HepG2 (cell line): ENCODE data around the gene DYRK1B. TPM values are rescaled to one million over a fixed set of nuclear protein-coding genes. Genes with fewer than 3 reads are reported as not detected.

ENCODE experiments used
- ATAC-seq: fragments of 200-7000 bp; cut with Tn5 transposase; 3 replicates; pipeline ENCODE4 v1.9.1; 2020; ENCODE audit warnings: mild to moderate bottlenecking, moderate library complexity
- BruUV-seq: library from RNA; stranded (reverse); fragments of 400-500 nt; replicated peaks from 2 replicates; lab custom pipeline; 2021; lab: Mats Ljungman, UMichigan
- CTCF ChIA-PET: fragments of 300-600 bp; formaldehyde crosslinking; extraction: SDS; loops from one replicate; lab custom pipeline; 2021; ENCODE audit warnings: low total read pairs, inconsistent platforms, low intra/inter-chr PET ratio; lab: Yijun Ruan, JAX
- POLR2A ChIA-PET: fragments of 350-600 bp; sonication (Branson Sonifier 250); formaldehyde crosslinking; loops from one replicate; lab custom pipeline; 2020; ENCODE audit warnings: antibody characterized with exemption, inconsistent platforms; lab: Yijun Ruan, JAX
- DNase-seq: peaks from one replicate; pipeline ENCODE4 v3.0.0-alpha.2; 2015; ENCODE audit warnings: low spot score
- FAIRE-seq: peaks from 3 replicates; lab custom pipeline; 2011; peaks lifted over from hg19 to GRCh38; lab: Jason Lieb, UNC
- H2AFZ ChIP-seq: one replicate; pipeline ENCODE4 v1.6.1; 2011; ENCODE audit warnings: low read length, inconsistent platforms
- H3K27ac ChIP-seq: fragments of 300-600 bp; 3 replicates; pipeline ENCODE4 v1.8.0; 2011; ENCODE audit warnings: mixed run types, mild to moderate bottlenecking, mixed read lengths, low read length, inconsistent platforms; ENCODE audit not compliant: insufficient read depth; ENCODE audit errors: extremely low read length
- H3K27me3 ChIP-seq, 2 experiments: fragments of 200-600 bp in 1 of 2; 2 replicates in 1 of 2; 3 replicates in 1 of 2; pipeline versions ENCODE4 v1.6.0 to v1.8.0; 2011; ENCODE audit warnings: low read length in 2 of 2, mild to moderate bottlenecking in 2 of 2, moderate library complexity in 2 of 2, inconsistent platforms in 1 of 2; ENCODE audit not compliant: insufficient read depth in 2 of 2, control insufficient read depth in 1 of 2
- H3K36me3 ChIP-seq, 2 experiments: fragments of 200-600 bp in 1 of 2; replicated peaks in 1 of 2; 2 replicates in 1 of 2; 3 replicates in 1 of 2; pipeline versions ENCODE4 v1.5.1 to v1.8.0; 2011; ENCODE audit warnings: low read length in 2 of 2, inconsistent platforms in 1 of 2; ENCODE audit not compliant: insufficient read depth in 2 of 2, control insufficient read depth in 1 of 2
- H3K4me1 ChIP-seq: 2 replicates; pipeline ENCODE4 v1.5.1; 2012; ENCODE audit warnings: low read length, inconsistent platforms; ENCODE audit not compliant: insufficient read depth
- H3K4me2 ChIP-seq: 2 replicates; pipeline ENCODE4 v1.6.0; 2011; ENCODE audit warnings: low read depth, low read length, inconsistent platforms
- H3K4me3 ChIP-seq, 3 experiments: fragments of 200-600 bp in 1 of 3; sonication (generic), shearing (Covaris generic) in 1 of 3; replicated peaks in 1 of 3; 2 replicates each; pipeline ENCODE4 v1.5.1; 2011 to 2016; ENCODE audit warnings: low read length in 3 of 3, inconsistent platforms in 2 of 3, low read depth in 2 of 3, mild to moderate bottlenecking in 2 of 3, control low read depth in 1 of 3, mixed read lengths in 1 of 3; ENCODE audit not compliant: insufficient read depth in 1 of 3
- H3K79me2 ChIP-seq: one replicate; pipeline ENCODE4 v1.6.1; 2011; ENCODE audit warnings: low read length, inconsistent platforms; ENCODE audit not compliant: insufficient read depth
- H3K9ac ChIP-seq: 2 replicates; pipeline ENCODE4 v1.6.0; 2011; ENCODE audit warnings: mild to moderate bottlenecking, low read depth, low read length, inconsistent platforms; ENCODE audit not compliant: insufficient read depth
- H3K9me3 ChIP-seq: 2 replicates; pipeline ENCODE4 v1.5.1; 2012; ENCODE audit warnings: mild to moderate bottlenecking, low read length
- H4K20me1 ChIP-seq: 2 replicates; pipeline ENCODE4 v1.6.0; 2011; ENCODE audit warnings: inconsistent platforms, mild to moderate bottlenecking, low read length, moderate library complexity; ENCODE audit not compliant: insufficient read depth
- CHD4 ChIP-seq: fragments of 200-600 bp; sonication (generic); IDR thresholded peaks from 2 replicates; pipeline ENCODE4 v1.7.0; 2017; ENCODE audit warnings: mild to moderate bottlenecking, low read length, borderline replicate concordance
- EEA1 ChIP-seq: sonication (generic); formaldehyde crosslinking; IDR thresholded peaks from 2 replicates; pipeline ENCODE4 v1.5.1; 2020; ENCODE audit warnings: mild to moderate bottlenecking, missing genetic modification reagents, borderline replicate concordance
- JARID2 ChIP-seq: sonication (generic); formaldehyde crosslinking; IDR thresholded peaks from 2 replicates; pipeline ENCODE4 v1.8.1; 2023; ENCODE audit warnings: missing genetic modification reagents, inconsistent platforms; ENCODE audit not compliant: insufficient replicate concordance
- MTF1 ChIP-seq: sonication (generic); formaldehyde crosslinking; IDR thresholded peaks from 2 replicates; pipeline ENCODE4 v1.5.0; 2020; ENCODE audit warnings: missing genetic modification reagents
- NFYB ChIP-seq: sonication (generic); formaldehyde crosslinking; IDR thresholded peaks from 2 replicates; pipeline ENCODE4 v1.4.0; 2020; ENCODE audit warnings: missing genetic modification reagents
- NFYC ChIP-seq: IDR thresholded peaks from 2 replicates; pipeline ENCODE4 v1.6.1; 2016; ENCODE audit warnings: missing genetic modification reagents, missing compliant biosample characterization
- RAD21 ChIP-seq: fragments of 450-650 bp; formaldehyde crosslinking; IDR thresholded peaks from 2 replicates; pipeline ENCODE4 v1.5.0; 2020; ENCODE audit warnings: mild to moderate bottlenecking
- SMARCE1 ChIP-seq: fragments of 450-650 bp; IDR thresholded peaks from 2 replicates; pipeline ENCODE4 v1.6.1; 2017; ENCODE audit warnings: borderline replicate concordance
- SMC3 ChIP-seq: IDR thresholded peaks from 2 replicates; pipeline ENCODE4 v1.6.1; 2011; ENCODE audit warnings: low read length, improper control_type of control experiment
- SOX6 ChIP-seq, 2 experiments: fragments of 450-650 bp in 1 of 2; sonication (generic) in 1 of 2; formaldehyde crosslinking in 1 of 2; IDR thresholded peaks; 2 replicates each; pipeline versions ENCODE4 v1.4.0 to v1.6.1; 2017 to 2020; ENCODE audit warnings: antibody characterized with exemption in 1 of 2, mild to moderate bottlenecking in 1 of 2, missing genetic modification reagents in 1 of 2
- SP4 ChIP-seq: sonication (generic); formaldehyde crosslinking; IDR thresholded peaks from 2 replicates; pipeline ENCODE4 v1.8.1; 2023; ENCODE audit warnings: mild to moderate bottlenecking, missing genetic modification reagents
- XBP1 ChIP-seq: sonication (generic); formaldehyde crosslinking; IDR thresholded peaks from 2 replicates; pipeline ENCODE4 v1.5.0; 2020; ENCODE audit warnings: missing genetic modification reagents
- ZNF143 ChIP-seq: sonication (generic); formaldehyde crosslinking; IDR thresholded peaks from 2 replicates; pipeline ENCODE4 v1.4.0; 2020; ENCODE audit warnings: missing genetic modification reagents
- ZNF484 ChIP-seq: sonication (generic); formaldehyde crosslinking; IDR thresholded peaks from 2 replicates; pipeline ENCODE4 v1.5.1; 2020; ENCODE audit warnings: mild to moderate bottlenecking, low read depth, missing genetic modification reagents, borderline replicate concordance
- ZNF546 ChIP-seq: sonication (generic); formaldehyde crosslinking; conservative IDR thresholded peaks from 2 replicates; pipeline ENCODE4 v1.8.1; 2023; ENCODE audit warnings: mild to moderate bottlenecking, missing genetic modification reagents
- ZNF766 ChIP-seq: sonication (generic); formaldehyde crosslinking; IDR thresholded peaks from 2 replicates; pipeline ENCODE4 v1.5.0; 2020; ENCODE audit warnings: missing genetic modification reagents, borderline replicate concordance
- ZNF776 ChIP-seq: sonication (generic); formaldehyde crosslinking; IDR thresholded peaks from 2 replicates; pipeline ENCODE4 v1.4.0; 2020; ENCODE audit warnings: mild to moderate bottlenecking, missing genetic modification reagents
- WGBS: methylation state at CpG from one replicate; pipeline ENCODE4 v1.1.6; 2017; ENCODE audit warnings: low lambda C conversion rate; 5-methylcytosine and 5-hydroxymethylcytosine counted together
- in situ Hi-C: cut with HindIII; loops from 2 replicates; pipeline ENCODE4 v1.10.0; 2017; ENCODE audit warnings: low pct_unique_long_range_greater_than_20kb; ENCODE audit not compliant: extremely low pct_ligation_motif_present
- intact Hi-C: fragments of 100-400 bp; cut with micrococcal nuclease; formaldehyde crosslinking; loops from one replicate; pipeline ENCODE4 v1.10.0; 2022; ENCODE audit not compliant: unreplicated experiment
- polyA plus RNA-seq, 8 experiments: library from polyadenylated mRNA; depleted of rRNA in 3 of 8; stranded (reverse) in 7 of 8; unstranded in 1 of 8; fragments of >200 nt; fragmentation: Illumina TruSeq in 4 of 8; extraction: Trizol in 4 of 8; gene quantifications; 2 replicates each; pipeline versions ENCODE4 v1.2.1 to v1.2.3, GENCODE V29; 2011 to 2016; ENCODE audit warnings: low read depth in 4 of 8, missing spikeins in 1 of 8, mixed read lengths in 1 of 8; ENCODE audit not compliant: insufficient read depth in 1 of 8
- total RNA-seq, 5 experiments: library from RNA; depleted of rRNA; stranded (reverse); fragments of >200 nt; fragmentation: Illumina TruSeq; extraction: Trizol; gene quantifications; 2 replicates each; pipeline ENCODE4 v1.2.3, GENCODE V29; 2016; ENCODE audit warnings: low read depth in 1 of 5
- TF ChIP-seq, protein P1 (sequence below): sonication (generic); formaldehyde crosslinking; IDR thresholded peaks from 2 replicates; pipeline ENCODE4 v1.4.0; 2020; ENCODE audit warnings: mild to moderate bottlenecking, missing genetic modification reagents
- TF ChIP-seq, protein P2 (sequence below): sonication (generic); formaldehyde crosslinking; IDR thresholded peaks from 2 replicates; pipeline ENCODE4 v1.4.0; 2020; ENCODE audit warnings: missing genetic modification reagents
- TF ChIP-seq, protein P3 (sequence below): sonication (generic); formaldehyde crosslinking; IDR thresholded peaks from 2 replicates; pipeline ENCODE4 v1.5.0; 2020; ENCODE audit warnings: mild to moderate bottlenecking, missing genetic modification reagents, moderate library complexity
- TF ChIP-seq, protein P4 (sequence below): sonication (generic); formaldehyde crosslinking; conservative IDR thresholded peaks from 2 replicates; pipeline ENCODE4 v1.8.1; 2023; ENCODE audit warnings: missing genetic modification reagents

DYRK1B gene
- total and polyA plus RNA-seq, 2 of the 13 experiments (the other 11 are each of a cell fraction or from before 2014, with no cell fraction given) = 0.82 to 1.3 TPM

DNA sequence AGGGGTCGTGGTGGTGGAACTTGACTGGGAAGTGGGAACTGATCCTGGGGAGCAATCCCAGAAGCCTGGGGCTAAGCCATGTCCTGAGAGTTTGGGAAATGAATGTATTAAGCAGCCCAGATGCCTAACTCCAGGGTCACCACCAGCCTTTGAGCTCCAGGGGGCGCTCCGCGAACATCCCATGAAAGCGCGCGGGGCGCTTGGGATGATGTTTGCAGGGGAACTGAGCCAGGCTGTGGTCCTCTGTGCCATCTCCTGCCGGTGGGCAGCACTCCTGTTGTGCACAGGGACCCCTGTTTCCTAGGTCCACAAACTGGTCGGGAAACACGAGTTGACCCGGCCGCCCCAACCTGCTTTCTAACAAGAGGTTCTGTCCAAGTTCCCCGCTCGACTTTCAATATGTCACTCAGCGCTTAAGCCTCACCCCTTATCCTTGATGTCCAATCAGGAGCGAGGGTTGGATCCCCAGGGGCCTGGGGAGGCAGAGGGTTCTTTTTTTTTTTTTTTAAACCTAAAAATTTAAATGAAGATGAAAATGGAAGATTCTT is 40.9 kb downstream of the DYRK1B start:
- Histone ChIP-seq H2AFZ (no peak overlapping the region), H3K36me3 (no peaks in the 10 kb centered on the region)
- TF ChIP-seq SMC3 (peak; percentile 55), RAD21 (peak; percentile 87), JARID2 (CRISPR knock-in tag) (no peak), ZNF766 (peak; percentile 47; the same call in 1 of the 2 replicates), NFYB (CRISPR knock-in tag) (peak; percentile 54), NFYC (CRISPR knock-in tag) (peak; percentile 60; the same call in 1 of the 2 replicates), ZNF484 (CRISPR knock-in tag) (no peak), ZNF143 (peak; percentile 54), XBP1 (CRISPR knock-in tag) (no peak), ZNF776 (CRISPR knock-in tag) (no peak), MTF1 (CRISPR knock-in tag) (no peak), EEA1 (CRISPR knock-in tag) (no peak), SOX6 (IDR thresholded peaks at IDR 0.05) (no peak), SOX6 (CRISPR knock-in tag; IDR thresholded peaks at IDR 0.05) (peak; percentile 20; the same call in 1 of the 2 replicates), CHD4 (no peak), SP4 (CRISPR knock-in tag) (peak; percentile 54; the same call in 1 of the 2 replicates), SMARCE1 (no peak), ZNF546 (CRISPR knock-in tag) (no peak)
- TF ChIP-seq, protein P1, sequence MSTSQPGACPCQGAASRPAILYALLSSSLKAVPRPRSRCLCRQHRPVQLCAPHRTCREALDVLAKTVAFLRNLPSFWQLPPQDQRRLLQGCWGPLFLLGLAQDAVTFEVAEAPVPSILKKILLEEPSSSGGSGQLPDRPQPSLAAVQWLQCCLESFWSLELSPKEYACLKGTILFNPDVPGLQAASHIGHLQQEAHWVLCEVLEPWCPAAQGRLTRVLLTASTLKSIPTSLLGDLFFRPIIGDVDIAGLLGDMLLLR = no peak
- TF ChIP-seq, protein P2, sequence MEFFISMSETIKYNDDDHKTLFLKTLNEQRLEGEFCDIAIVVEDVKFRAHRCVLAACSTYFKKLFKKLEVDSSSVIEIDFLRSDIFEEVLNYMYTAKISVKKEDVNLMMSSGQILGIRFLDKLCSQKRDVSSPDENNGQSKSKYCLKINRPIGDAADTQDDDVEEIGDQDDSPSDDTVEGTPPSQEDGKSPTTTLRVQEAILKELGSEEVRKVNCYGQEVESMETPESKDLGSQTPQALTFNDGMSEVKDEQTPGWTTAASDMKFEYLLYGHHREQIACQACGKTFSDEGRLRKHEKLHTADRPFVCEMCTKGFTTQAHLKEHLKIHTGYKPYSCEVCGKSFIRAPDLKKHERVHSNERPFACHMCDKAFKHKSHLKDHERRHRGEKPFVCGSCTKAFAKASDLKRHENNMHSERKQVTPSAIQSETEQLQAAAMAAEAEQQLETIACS (CRISPR knock-in tag) = no peak
- TF ChIP-seq, protein P3, sequence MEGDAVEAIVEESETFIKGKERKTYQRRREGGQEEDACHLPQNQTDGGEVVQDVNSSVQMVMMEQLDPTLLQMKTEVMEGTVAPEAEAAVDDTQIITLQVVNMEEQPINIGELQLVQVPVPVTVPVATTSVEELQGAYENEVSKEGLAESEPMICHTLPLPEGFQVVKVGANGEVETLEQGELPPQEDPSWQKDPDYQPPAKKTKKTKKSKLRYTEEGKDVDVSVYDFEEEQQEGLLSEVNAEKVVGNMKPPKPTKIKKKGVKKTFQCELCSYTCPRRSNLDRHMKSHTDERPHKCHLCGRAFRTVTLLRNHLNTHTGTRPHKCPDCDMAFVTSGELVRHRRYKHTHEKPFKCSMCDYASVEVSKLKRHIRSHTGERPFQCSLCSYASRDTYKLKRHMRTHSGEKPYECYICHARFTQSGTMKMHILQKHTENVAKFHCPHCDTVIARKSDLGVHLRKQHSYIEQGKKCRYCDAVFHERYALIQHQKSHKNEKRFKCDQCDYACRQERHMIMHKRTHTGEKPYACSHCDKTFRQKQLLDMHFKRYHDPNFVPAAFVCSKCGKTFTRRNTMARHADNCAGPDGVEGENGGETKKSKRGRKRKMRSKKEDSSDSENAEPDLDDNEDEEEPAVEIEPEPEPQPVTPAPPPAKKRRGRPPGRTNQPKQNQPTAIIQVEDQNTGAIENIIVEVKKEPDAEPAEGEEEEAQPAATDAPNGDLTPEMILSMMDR (CRISPR knock-in tag) = peak; percentile 93
- TF ChIP-seq, protein P4, sequence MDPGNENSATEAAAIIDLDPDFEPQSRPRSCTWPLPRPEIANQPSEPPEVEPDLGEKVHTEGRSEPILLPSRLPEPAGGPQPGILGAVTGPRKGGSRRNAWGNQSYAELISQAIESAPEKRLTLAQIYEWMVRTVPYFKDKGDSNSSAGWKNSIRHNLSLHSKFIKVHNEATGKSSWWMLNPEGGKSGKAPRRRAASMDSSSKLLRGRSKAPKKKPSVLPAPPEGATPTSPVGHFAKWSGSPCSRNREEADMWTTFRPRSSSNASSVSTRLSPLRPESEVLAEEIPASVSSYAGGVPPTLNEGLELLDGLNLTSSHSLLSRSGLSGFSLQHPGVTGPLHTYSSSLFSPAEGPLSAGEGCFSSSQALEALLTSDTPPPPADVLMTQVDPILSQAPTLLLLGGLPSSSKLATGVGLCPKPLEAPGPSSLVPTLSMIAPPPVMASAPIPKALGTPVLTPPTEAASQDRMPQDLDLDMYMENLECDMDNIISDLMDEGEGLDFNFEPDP = no peak

More for the DNA sequence above, 40.9 kb downstream of the DYRK1B start:
- in situ Hi-C loops = loop anchor here (5.0 kb wide), 1 partner anchor 49 kb away; no protein-coding TSS in a partner anchor
- FAIRE-seq = peak; percentile 68
- H3K4me1 ChIP-seq = no peaks in the 10 kb centered on the region
- peak overlapping the region; percentile 72 for H3K4me2 ChIP-seq
- peak overlapping the region; percentile 17 to 57 (median 34); a peak in 3 of 6 replicates for H3K4me3 ChIP-seq
- intact Hi-C loops = loop anchor here (1.0 kb wide), 1 partner anchor 51 kb away; no protein-coding TSS in a partner anchor
- H3K27me3 ChIP-seq = no peaks in the 10 kb centered on the region; a peak in 1 of 5 replicates
- peak; percentile 97 for ATAC-seq
- no peak overlapping the region for H3K9ac ChIP-seq
- CTCF ChIA-PET = interaction anchor here (0.7 to 1.6 kb wide), 3 partner anchors 49 to 429 kb away, joined by 3 to 10 read pairs (median 5); no protein-coding TSS in a partner anchor
- no peaks in the 10 kb centered on the region for H4K20me1 ChIP-seq
- 4% methylated on average over 9 of the region's 17 CpGs for WGBS
- no peaks in the 10 kb centered on the region for H3K9me3 ChIP-seq
- DNase-seq = peak; percentile 54
- BruUV-seq = no TSS peak
- H3K79me2 ChIP-seq = no peaks in the 10 kb centered on the region
- POLR2A ChIA-PET = interaction anchor here (1.0 to 1.7 kb wide), 2 partner anchors 178 to 357 kb away, joined by 3 to 5 read pairs; partner anchors contain the start of genes PSMC4 and RPS16
- no peak overlapping the region for H3K27ac ChIP-seq
